CD4-positive, alpha-beta T cell treated with Interleukin-2 at 100 ng/mL for 4 hours (primary cell): ENCODE data around the gene ATPAF1.

Source experiments
- DNase-seq: peaks from one replicate; pipeline ENCODE4 v3.0.0-alpha.2; 2020; ENCODE audit warnings: low spot score

The ATPAF1 gene

GRCh38 chr1:46647611-46648010 lies 20.6 kb downstream of the ATPAF1 start:
- no peak for DNase-seq

- no peak for DNase-seq
Measured at GRCh38 chr1:46646844-46647243, 21.3 kb downstream of the ATPAF1 start.

GRCh38 chr1:46646331-46646730 lies 21.8 kb downstream of the ATPAF1 start:
- no peak for DNase-seq

GRCh38 chr1:46645815-46646214 lies 22.3 kb downstream of the ATPAF1 start:
- DNase-seq = no peak

- no peak for DNase-seq
Measured at GRCh38 chr1:46643368-46643775, 24.8 kb downstream of the ATPAF1 start.

- DNase-seq = no peak
Measured at GRCh38 chr1:46642115-46642680, 26.0 kb downstream of the ATPAF1 start.

- DNase-seq = no peak
Measured at GRCh38 chr1:46639547-46639946, 28.6 kb downstream of the ATPAF1 start.

GRCh38 chr1:46638921-46639320 lies 29.2 kb downstream of the ATPAF1 start:
- no peak for DNase-seq

GRCh38 chr1:46637444-46638083 lies 30.6 kb downstream of the ATPAF1 start:
- DNase-seq = no peak

GRCh38 chr1:46635205-46635604 lies 33.0 kb downstream of the ATPAF1 start:
- no peak for DNase-seq

GRCh38 chr1:46630719-46631118 lies 37.4 kb downstream of the ATPAF1 start:
- no peak for DNase-seq

GRCh38 chr1:46623743-46624644 lies 44.2 kb downstream of the ATPAF1 start:
- DNase-seq = no peak

- DNase-seq = no peak
Measured at GRCh38 chr1:46622344-46622743, 45.8 kb downstream of the ATPAF1 start.

GRCh38 chr1:46621930-46622329 lies 46.2 kb downstream of the ATPAF1 start:
- no peak for DNase-seq

- no peak for DNase-seq
Measured at GRCh38 chr1:46619656-46620258, 48.4 kb downstream of the ATPAF1 start.

GRCh38 chr1:46618754-46619415 lies 49.3 kb downstream of the ATPAF1 start:
- no peak for DNase-seq

GRCh38 chr1:46617833-46618232 lies 50.3 kb downstream of the ATPAF1 start:
- DNase-seq = no peak

GRCh38 chr1:46617108-46617800 lies 50.9 kb downstream of the ATPAF1 start:
- DNase-seq = no peak

GRCh38 chr1:46616277-46617107 lies 51.7 kb downstream of the ATPAF1 start, which contains the start of gene MOB3C:
Gene MOB3C, minus strand, starts transcription at chr1:46616811. Its CDS starts 3,490 bp downstream, at chr1:46613321.
- DNase-seq = peak; percentile 66

- no peak for DNase-seq
Measured at GRCh38 chr1:46615735-46616134, 52.4 kb downstream of the ATPAF1 start.
